Fibroblast of the aortic adventitia (primary cell): ENCODE measurements around the gene MRPL43. TPM values are rescaled to one million over a fixed set of nuclear protein-coding genes. Genes with fewer than 3 reads are reported as not detected.

ENCODE experiments used
- DNase-seq: peaks from one replicate; pipeline ENCODE4 v3.0.0-alpha.2; 2010; ENCODE audit warnings: low read depth
- H3K4me3 ChIP-seq: 2 replicates; pipeline ENCODE4 v1.5.1; 2011; ENCODE audit warnings: low read depth, mild to moderate bottlenecking, control low read depth, low read length, moderate library complexity
- CTCF ChIP-seq: IDR thresholded peaks from 2 replicates; pipeline ENCODE4 v1.5.1; 2011; ENCODE audit warnings: mild to moderate bottlenecking, low read length, control low read depth, inconsistent platforms; ENCODE audit not compliant: insufficient read depth
- total RNA-seq: library from RNA; depleted of rRNA; stranded (reverse); fragments of >200 nt; gene quantifications from 2 replicates; pipeline ENCODE4 v1.2.3, GENCODE V29; 2012; ENCODE audit warnings: low replicate concordance

The MRPL43 gene
- total RNA-seq, 1 donor, result 38.2 TPM

- peak overlapping the region; percentile 86 for H3K4me3 ChIP-seq
- no peak for DNase-seq
- no peak for TF ChIP-seq CTCF
These were observed 15.2 kb upstream of the MRPL43 start for GRCh38 chr10:101002456-101002855.

- peak overlapping the region; percentile 86 for H3K4me3 ChIP-seq
These were observed 14.3 kb upstream of the MRPL43 start for GRCh38 chr10:101001659-101002035.

GRCh38 chr10:101000915-101001658, 13.8 kb upstream of the MRPL43 start:
- peak; percentile 89 for DNase-seq
- H3K4me3 ChIP-seq, result peak overlapping the region; percentile 86
- TF ChIP-seq CTCF, result no peak

More at GRCh38 chr10:101001659-101002035, 14.3 kb upstream of the MRPL43 start:
- no peak for TF ChIP-seq CTCF
- DNase-seq, result no peak

- no peak for TF ChIP-seq CTCF
- peak; percentile 26 for DNase-seq
- peak overlapping the region; percentile 86 for H3K4me3 ChIP-seq
These were observed 13.0 kb upstream of the MRPL43 start for GRCh38 chr10:101000127-101000914.

- no peak for TF ChIP-seq CTCF
- no peak for DNase-seq
- H3K4me3 ChIP-seq, result peak within 1 kb of the TSS; percentile 86
These were observed 12.4 kb upstream of the MRPL43 start, which contains the start of gene LZTS2 for GRCh38 chr10:100999742-101000126. Gene LZTS2 (plus strand): TSS chr10:100999808. CDS start chr10:101002539, 2,731 bp downstream.

- H3K4me3 ChIP-seq, result peak overlapping the region; percentile 86
- DNase-seq, result peak; percentile 72
- TF ChIP-seq CTCF, result peak; percentile 67
These were observed 11.9 kb upstream of the MRPL43 start for GRCh38 chr10:100998991-100999741.
